Sigmoid colon (tissue), 7 donors: ENCODE results near the gene NOL11. TPM values are rescaled to one million over a fixed set of nuclear protein-coding genes. Genes with fewer than 3 reads are reported as not detected.

Experiments used
- DNase-seq: peaks from one replicate; pipeline ENCODE4 v3.0.0-alpha.2; 2019
- H3K27ac ChIP-seq, 4 donors: fragments of 200-600 bp; sonication (generic); one replicate each; pipeline ENCODE4 v1.5.1; 2016 to 2019; ENCODE audit warnings: mild to moderate bottlenecking in 1 of 4
- H3K27me3 ChIP-seq, 3 donors: fragments of 200-600 bp; sonication (generic); one replicate each; pipeline ENCODE4 v1.5.1; 2019; ENCODE audit warnings: mild to moderate bottlenecking in 1 of 3
- H3K36me3 ChIP-seq, 4 donors: fragments of 200-600 bp; sonication (generic); one replicate each; pipeline ENCODE4 v1.5.1; 2016 to 2019
- H3K4me1 ChIP-seq, 4 donors: fragments of 200-600 bp; sonication (generic); one replicate each; pipeline ENCODE4 v1.5.1; 2017 to 2019
- H3K4me3 ChIP-seq, 4 donors: fragments of 200-600 bp; sonication (generic); one replicate each; pipeline ENCODE4 v1.5.1; 2017 to 2019; ENCODE audit warnings: mild to moderate bottlenecking in 2 of 4, moderate library complexity in 1 of 4
- H3K9me3 ChIP-seq, 4 donors: fragments of 200-600 bp in 3 of 4; sonication (generic) in 3 of 4; one replicate each; pipeline versions ENCODE4 v1.5.1 to v1.6.1; 2013 to 2019
- EP300 ChIP-seq, 4 donors: sonication (generic); formaldehyde crosslinking; IDR thresholded peaks; one replicate each; pipeline ENCODE4 v1.6.1; 2017; ENCODE audit warnings: antibody characterized with exemption in 4 of 4
- POLR2A ChIP-seq, 2 donors: fragments of 450-650 bp; IDR thresholded peaks; one replicate each; pipeline ENCODE4 v1.6.1; 2016; ENCODE audit warnings: antibody characterized with exemption in 2 of 2, mild to moderate bottlenecking in 2 of 2, moderate library complexity in 2 of 2
- POLR2AphosphoS5 ChIP-seq, 4 donors: sonication (generic); formaldehyde crosslinking; IDR thresholded peaks; one replicate each; pipeline ENCODE4 v1.6.1; 2017; ENCODE audit warnings: antibody characterized with exemption in 4 of 4
- WGBS, 2 donors: extraction: QIAGEN DNeasy Blood & Tissue Kit; methylation state at CpG; one replicate each; pipeline ENCODE4 v1.1.7; 2013; 5-methylcytosine and 5-hydroxymethylcytosine counted together
- intact Hi-C: fragments of 100-400 bp; cut with DNase I; formaldehyde crosslinking; loops from one replicate; pipeline ENCODE4 v1.15.1; 2023
- polyA plus RNA-seq, 3 donors: library from polyadenylated mRNA; stranded (reverse); fragments of 200-250 nt; gene quantifications; one replicate each; pipeline ENCODE4 v1.2.3, GENCODE V29; 2013
- small RNA-seq, 3 donors: library from RNA; depleted of rRNA; stranded (forward); fragments of <200 nt; gene quantifications; one replicate each; pipeline ENCODE3, GENCODE V24; 2016
- total RNA-seq, 4 donors: library from RNA; depleted of rRNA; stranded (reverse); fragments of >200 nt; gene quantifications; one replicate each; pipeline ENCODE4 v1.1.0, GENCODE V29; 2016
- TF ChIP-seq, protein P1 (sequence below), 4 experiments: fragments of 450-650 bp in 3 of 4; fragments of 200-600 bp in 1 of 4; IDR thresholded peaks; one replicate each; pipeline ENCODE4 v1.5.1; 2016 to 2019; ENCODE audit warnings: antibody characterized with exemption in 4 of 4, mild to moderate bottlenecking in 3 of 4, moderate library complexity in 2 of 4
- donor health status: healthy with polysubstance abuse.
- donor health status: Bipolar disorder and iron deficiency.
- donor health status: healthy.

NOL11 gene
- total and polyA plus RNA-seq, 7 donors = 13.8 to 34.2 (median 23.5) TPM

DNA sequence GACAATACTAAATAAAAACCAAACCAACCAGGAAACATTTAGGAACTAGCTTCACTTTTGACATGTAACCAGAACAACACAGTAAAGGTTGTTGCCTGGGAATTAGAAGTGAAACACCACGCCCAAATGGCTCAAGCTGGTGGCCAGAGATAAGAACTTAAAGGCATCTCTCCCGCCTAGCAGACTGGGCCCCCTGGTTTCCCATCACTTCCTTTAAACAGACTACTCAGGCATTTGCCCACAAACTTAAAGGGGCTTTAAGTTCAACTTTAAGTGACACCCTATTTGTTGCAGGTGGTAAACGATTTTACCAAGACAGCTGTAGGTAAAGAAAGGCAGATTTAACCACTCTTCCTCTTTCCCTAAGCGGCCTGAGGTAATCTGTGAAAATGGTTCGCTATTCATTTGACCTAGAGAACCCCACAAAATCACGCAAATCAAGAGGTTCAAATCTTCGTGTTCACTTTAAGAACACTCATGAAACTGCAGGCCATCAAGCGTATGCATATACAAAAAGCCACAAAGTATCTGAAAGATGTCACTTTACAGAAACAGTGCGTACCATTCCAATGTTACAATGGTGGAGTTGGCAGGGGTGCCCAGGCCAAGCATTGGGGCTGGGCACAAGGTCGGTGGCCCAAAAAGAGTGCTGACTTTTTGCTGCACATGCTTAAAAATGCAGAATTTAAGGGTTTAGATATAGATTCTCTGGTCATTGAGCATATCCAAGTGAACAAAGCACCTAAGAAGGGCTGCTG is 66.8 kb downstream of the NOL11 start:
- no peak overlapping the region for H3K4me3 ChIP-seq
- no peak for TF ChIP-seq POLR2AphosphoS5 (IDR thresholded peaks at IDR 0.05)
- no peak for TF ChIP-seq EP300 (IDR thresholded peaks at IDR 0.05)
- no peak for TF ChIP-seq POLR2A (IDR thresholded peaks at IDR 0.05)
- TF ChIP-seq, protein P1, sequence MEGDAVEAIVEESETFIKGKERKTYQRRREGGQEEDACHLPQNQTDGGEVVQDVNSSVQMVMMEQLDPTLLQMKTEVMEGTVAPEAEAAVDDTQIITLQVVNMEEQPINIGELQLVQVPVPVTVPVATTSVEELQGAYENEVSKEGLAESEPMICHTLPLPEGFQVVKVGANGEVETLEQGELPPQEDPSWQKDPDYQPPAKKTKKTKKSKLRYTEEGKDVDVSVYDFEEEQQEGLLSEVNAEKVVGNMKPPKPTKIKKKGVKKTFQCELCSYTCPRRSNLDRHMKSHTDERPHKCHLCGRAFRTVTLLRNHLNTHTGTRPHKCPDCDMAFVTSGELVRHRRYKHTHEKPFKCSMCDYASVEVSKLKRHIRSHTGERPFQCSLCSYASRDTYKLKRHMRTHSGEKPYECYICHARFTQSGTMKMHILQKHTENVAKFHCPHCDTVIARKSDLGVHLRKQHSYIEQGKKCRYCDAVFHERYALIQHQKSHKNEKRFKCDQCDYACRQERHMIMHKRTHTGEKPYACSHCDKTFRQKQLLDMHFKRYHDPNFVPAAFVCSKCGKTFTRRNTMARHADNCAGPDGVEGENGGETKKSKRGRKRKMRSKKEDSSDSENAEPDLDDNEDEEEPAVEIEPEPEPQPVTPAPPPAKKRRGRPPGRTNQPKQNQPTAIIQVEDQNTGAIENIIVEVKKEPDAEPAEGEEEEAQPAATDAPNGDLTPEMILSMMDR (IDR thresholded peaks at IDR 0.05) = no peak
- H3K9me3 ChIP-seq = no peaks in the 10 kb centered on the region
- no peaks in the 10 kb centered on the region for H3K36me3 ChIP-seq
- H3K27me3 ChIP-seq = no peaks in the 10 kb centered on the region
- no peak overlapping the region for H3K27ac ChIP-seq
- no peaks in the 10 kb centered on the region for H3K4me1 ChIP-seq
- 42% methylated on average over 10 of the region's 10 CpGs for WGBS, 2 donors
- no peak for DNase-seq
- intact Hi-C loops = no loop called here

DNA sequence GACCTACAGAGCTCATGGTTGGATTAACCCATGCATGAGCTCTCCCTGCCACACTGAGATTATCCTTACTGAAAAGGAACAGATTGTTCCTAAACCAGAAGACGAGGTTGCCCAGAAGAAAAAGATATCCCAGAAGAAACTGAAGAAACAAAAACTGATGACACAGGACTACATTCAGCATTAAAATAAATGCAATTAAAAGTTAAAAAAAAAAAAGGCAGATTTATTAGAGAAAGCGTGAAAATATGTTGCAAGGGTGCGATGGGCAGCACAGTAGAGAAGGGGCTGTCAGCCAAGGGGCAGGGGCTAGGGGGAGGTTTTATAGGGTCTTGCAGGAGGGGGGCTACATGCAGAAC is 67.4 kb downstream of the NOL11 start:
- no peaks in the 10 kb centered on the region for H3K4me1 ChIP-seq
- H3K4me3 ChIP-seq = no peak overlapping the region
- no peak for DNase-seq
- TF ChIP-seq, protein P1 (IDR thresholded peaks at IDR 0.05) = no peak
- TF ChIP-seq POLR2A (IDR thresholded peaks at IDR 0.05) = no peak
- TF ChIP-seq EP300 (IDR thresholded peaks at IDR 0.05) = no peak
- TF ChIP-seq POLR2AphosphoS5 (IDR thresholded peaks at IDR 0.05) = no peak
- H3K27ac ChIP-seq = no peak overlapping the region
- no peaks in the 10 kb centered on the region for H3K9me3 ChIP-seq
- intact Hi-C loops = no loop called here
- no peaks in the 10 kb centered on the region for H3K27me3 ChIP-seq
- WGBS, 2 donors = 98% methylated on average over 3 of the region's 3 CpGs
- no peaks in the 10 kb centered on the region for H3K36me3 ChIP-seq

DNA sequence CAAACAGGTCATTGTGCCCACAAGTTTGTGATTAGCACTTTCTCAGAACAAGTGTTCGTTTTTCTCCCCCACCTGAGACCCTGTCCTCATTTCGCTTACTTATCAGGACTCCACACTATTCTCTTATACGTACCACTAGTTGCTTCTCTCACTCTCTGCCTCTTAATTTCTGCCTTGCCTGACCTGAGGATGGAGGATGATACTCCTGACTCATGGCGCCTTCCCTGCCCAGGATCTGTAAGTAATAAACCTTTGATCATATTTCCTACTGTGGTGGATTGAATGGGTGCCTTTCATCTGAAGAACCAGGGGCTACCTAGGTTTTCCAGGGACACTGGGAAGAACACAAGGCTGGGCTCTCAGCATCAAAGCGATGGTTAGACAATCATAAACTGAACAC is 67.8 kb downstream of the NOL11 start:
- WGBS, 2 donors = 96% methylated on average over 5 of the region's 5 CpGs

More for the DNA sequence above, 67.8 kb downstream of the NOL11 start:
- no peaks in the 10 kb centered on the region for H3K4me1 ChIP-seq
- no peaks in the 10 kb centered on the region for H3K27me3 ChIP-seq
- no peak overlapping the region for H3K4me3 ChIP-seq
- TF ChIP-seq, protein P1 (IDR thresholded peaks at IDR 0.05) = no peak
- no peak for TF ChIP-seq EP300 (IDR thresholded peaks at IDR 0.05)
- no peak for TF ChIP-seq POLR2A (IDR thresholded peaks at IDR 0.05)
- no peak for TF ChIP-seq POLR2AphosphoS5 (IDR thresholded peaks at IDR 0.05)
- no peak for DNase-seq
- no peaks in the 10 kb centered on the region for H3K36me3 ChIP-seq
- intact Hi-C loops = no loop called here
- no peak overlapping the region for H3K27ac ChIP-seq
- no peaks in the 10 kb centered on the region for H3K9me3 ChIP-seq

Small RNA genes lying within 50 kb of the gene (small RNA-seq; reads per million reads assigned to genes)
- 0.32 to 1.4 (median 0.48) reads per million in 3 donors for gene SNORA38B

Other genes starting within 250 kb of the NOL11 start
- 10 to 100 TPM; 64.6 to 91.1 (median 82.8) TPM for gene BPTF, start 107.6 kb downstream of the NOL11 start, total RNA-seq
- gene BPTF, start 107.6 kb downstream of the NOL11 start, polyA plus RNA-seq = 10 to 100 TPM in 1 of 3 donors, 1 to 10 TPM in 2; 8.4 to 30.8 (median 8.8) TPM